Measurements from ENCODE around the gene HLCS. TPM values are rescaled to one million over a fixed set of nuclear protein-coding genes. Genes with fewer than 3 reads are reported as not detected.

Gene HLCS
- total and polyA plus RNA-seq, 2 of the 8 experiments (the other 6 are each of a cell fraction or from before 2014, with no cell fraction given): 4.7 to 12.2 TPM

DNA sequence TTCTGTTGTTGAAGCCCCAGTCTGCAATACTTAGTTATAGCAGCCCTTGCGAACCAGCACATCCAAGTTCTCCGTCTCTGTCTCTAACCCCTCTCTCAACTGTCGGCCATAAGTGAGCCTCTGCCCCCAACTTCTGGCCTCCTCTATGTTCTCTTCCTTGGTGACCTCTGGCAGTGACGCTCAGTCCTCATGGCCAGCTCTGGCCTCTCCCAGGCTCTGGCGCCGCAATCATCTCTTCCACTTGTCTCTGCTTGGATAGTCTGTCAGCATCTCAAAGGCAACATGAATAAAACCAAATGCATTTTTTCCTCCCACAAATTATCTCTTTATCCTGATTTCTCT lies 8.4 kb upstream of the HLCS start:
- no peak overlapping the region for H3K27ac ChIP-seq (ENCODE audit: low read depth, low read length)
- no peak overlapping the region for H3K4ac ChIP-seq (replicated peaks; ENCODE audit: insufficient read length, low read depth, low read length)
- no peaks in the 10 kb centered on the region for H3K79me1 ChIP-seq (ENCODE audit: low read depth, low read length)
- no peak overlapping the region for H2AK5ac ChIP-seq (ENCODE audit: low read depth, low read length)
- WGBS, 2 experiments (ENCODE audit: extremely low coverage in 1 of 2, insufficient coverage in 1 of 2, insufficient read length in 1 of 2, insufficient replicate concordance in 2 of 2, low coverage in 1 of 2, low lambda C conversion rate in 2 of 2, missing lambda C conversion rate in 1 of 2): 79% methylated on average over 6 of the region's 6 CpGs; no CpG with 5 or more reads in 1 of the 2 experiments
- H3K4me2 ChIP-seq (ENCODE audit: insufficient read depth in 1 of 2, low read depth in 2 of 2, low read length in 2 of 2): no peak overlapping the region
- no peaks in the 10 kb centered on the region; the same call in 1 of the 2 replicates for H3K23me2 ChIP-seq (ENCODE audit: low read depth, low read length)
- H2AFZ ChIP-seq (ENCODE audit: low read length): no peak overlapping the region
- no peak overlapping the region for H3K18ac ChIP-seq (ENCODE audit: extremely low read depth, low read length)
- H2BK15ac ChIP-seq (ENCODE audit: low read length): no peak overlapping the region
- H3K9me3 ChIP-seq (ENCODE audit: insufficient read depth in 2 of 2, low read depth in 1 of 2, low read length in 1 of 2): no peaks in the 10 kb centered on the region
- H2BK20ac ChIP-seq (ENCODE audit: low read length): no peak overlapping the region
- H3K23ac ChIP-seq (ENCODE audit: insufficient read length): no peak overlapping the region
- TF ChIP-seq KDM4A (IDR thresholded peaks at IDR 0.05; ENCODE audit: low read depth, low read length, severe bottlenecking): no peak
- TF ChIP-seq TCF12 (IDR thresholded peaks at IDR 0.05; ENCODE audit: low read depth, low read length): no peak
- no peak for TF ChIP-seq EP300 (IDR thresholded peaks at IDR 0.05; ENCODE audit: borderline replicate concordance in 1 of 2, low read depth in 2 of 2, low read length in 2 of 2)
- no peaks in the 10 kb centered on the region for H4K20me1 ChIP-seq (replicated peaks in 1 of 2; ENCODE audit: control insufficient read depth in 1 of 2, insufficient read depth in 2 of 2, low read length in 2 of 2)
- CTCF ChIA-PET (ENCODE audit: partially characterized antibody): interaction anchor here (0.6 to 6.3 kb wide), 4 partner anchors 10 to 199 kb away, joined by 4 to 89 read pairs (median 24); partner anchors contain the start of gene HLCS
- no peak for FAIRE-seq
- no peak overlapping the region for H3K14ac ChIP-seq (ENCODE audit: insufficient read length)
- POLR2A ChIA-PET (ENCODE audit: partially characterized antibody): interaction anchor here (0.9 kb wide), 1 partner anchor 18 kb away, joined by 3 read pairs; no protein-coding TSS in a partner anchor
- no peak overlapping the region for H2BK5ac ChIP-seq (ENCODE audit: low read depth, low read length)
- no peak for DNase-seq (ENCODE audit: low read depth in 1 of 2, low spot score in 2 of 2)
- H3K27me3 ChIP-seq (replicated peaks in 1 of 4; ENCODE audit: control insufficient read depth in 3 of 4, extremely low read depth in 1 of 4, insufficient read depth in 3 of 4, low read length in 3 of 4): peaks cover 0 to 2% (median under 1%) of the 10 kb centered on the region in 4 experiments; a peak in 3 of 7 replicates
- H3K4me1 ChIP-seq (replicated peaks in 1 of 4; ENCODE audit: control insufficient read depth in 3 of 4, insufficient read depth in 4 of 4, low read length in 3 of 4): peaks cover 0 to 5% (median 3%) of the 10 kb centered on the region in 4 experiments; a peak in 4 of 7 replicates
- H3K9ac ChIP-seq (replicated peaks in 1 of 4; ENCODE audit: extremely low read depth in 1 of 4, low read depth in 3 of 4, low read length in 3 of 4): no peak overlapping the region
- H2BK120ac ChIP-seq (replicated peaks; ENCODE audit: low read depth, low read length): no peak overlapping the region
- H3K36me3 ChIP-seq (ENCODE audit: control insufficient read depth in 2 of 4, insufficient read depth in 4 of 4, low read length in 3 of 4): no peaks in the 10 kb centered on the region
- H4K8ac ChIP-seq (ENCODE audit: extremely low read depth, insufficient read depth, low read length): no peak overlapping the region
- no peak overlapping the region for H2BK12ac ChIP-seq (ENCODE audit: low read depth, low read length)
- no peaks in the 10 kb centered on the region for H3K79me2 ChIP-seq (ENCODE audit: control insufficient read depth in 1 of 2, insufficient read depth in 2 of 2, low read length in 2 of 2)
- H4K91ac ChIP-seq (replicated peaks; ENCODE audit: insufficient read length, low read length): no peak overlapping the region
- H3K56ac ChIP-seq (replicated peaks; ENCODE audit: insufficient read length, low read depth, low read length): no peak overlapping the region
- H3K4me3 ChIP-seq (ENCODE audit: extremely low read depth in 1 of 4, insufficient read depth in 2 of 4, low read depth in 3 of 4, low read length in 4 of 4): no peak overlapping the region
- H4K5ac ChIP-seq (ENCODE audit: insufficient read length, low read depth, low read length): no peak overlapping the region

Measured in H1 (cell line).